Trophoblast cell (in vitro differentiated cells and primary cell): ENCODE measurements around the gene RAB3C.

Experiments
- DNase-seq, 2 donors: peaks; one replicate each; pipeline ENCODE4 v3.0.0-alpha.2; 2016
- H2AFZ ChIP-seq: 2 replicates; pipeline ENCODE4 v1.6.1; 2013; ENCODE audit warnings: low read length, moderate library complexity, mild to moderate bottlenecking; ENCODE audit not compliant: insufficient read depth, poor library complexity
- H2AK5ac ChIP-seq: 2 replicates; pipeline ENCODE4 v1.6.1; 2013; ENCODE audit warnings: mild to moderate bottlenecking, low read length
- H2BK120ac ChIP-seq: 2 replicates; pipeline ENCODE4 v1.6.1; 2013; ENCODE audit warnings: low read length, mild to moderate bottlenecking, moderate library complexity; ENCODE audit not compliant: insufficient read depth, poor library complexity
- H2BK12ac ChIP-seq: 2 replicates; pipeline ENCODE4 v1.6.1; 2013; ENCODE audit warnings: mild to moderate bottlenecking, low read length, moderate library complexity
- H2BK5ac ChIP-seq: 2 replicates; pipeline ENCODE4 v1.6.1; 2013; ENCODE audit warnings: low read length, low read depth, moderate library complexity, mild to moderate bottlenecking; ENCODE audit not compliant: poor library complexity
- H3K14ac ChIP-seq: 2 replicates; pipeline ENCODE4 v1.6.1; 2013; ENCODE audit warnings: mild to moderate bottlenecking, low read length
- H3K18ac ChIP-seq: 2 replicates; pipeline ENCODE4 v1.6.1; 2013; ENCODE audit warnings: mild to moderate bottlenecking, low read length
- H3K23ac ChIP-seq: 2 replicates; pipeline ENCODE4 v1.6.1; 2013; ENCODE audit warnings: low read length
- H3K27ac ChIP-seq: 2 replicates; pipeline ENCODE4 v1.5.1; 2013; ENCODE audit warnings: low read depth, mild to moderate bottlenecking, inconsistent platforms, low read length, moderate library complexity
- H3K27me3 ChIP-seq: 2 replicates; pipeline ENCODE4 v1.6.1; 2013; ENCODE audit warnings: inconsistent platforms, mild to moderate bottlenecking, low read length, moderate library complexity; ENCODE audit not compliant: insufficient read depth
- H3K36me3 ChIP-seq, 2 experiments: 1 replicate in 1 of 2; 2 replicates in 1 of 2; pipeline ENCODE4 v1.6.1; 2013; ENCODE audit warnings: low read length in 2 of 2, mild to moderate bottlenecking in 2 of 2, moderate library complexity in 1 of 2; ENCODE audit not compliant: insufficient read depth in 2 of 2, control insufficient read depth in 1 of 2
- H3K4ac ChIP-seq: 2 replicates; pipeline ENCODE4 v1.6.1; 2013; ENCODE audit warnings: low read depth, mild to moderate bottlenecking, low read length, moderate library complexity
- H3K4me1 ChIP-seq, 2 experiments: 1 replicate in 1 of 2; 2 replicates in 1 of 2; pipeline ENCODE4 v1.6.1; 2013; ENCODE audit warnings: low read length in 2 of 2, mild to moderate bottlenecking in 2 of 2, moderate library complexity in 1 of 2; ENCODE audit not compliant: insufficient read depth in 2 of 2, control insufficient read depth in 1 of 2
- H3K4me2 ChIP-seq: 2 replicates; pipeline ENCODE4 v1.6.1; 2013; ENCODE audit warnings: inconsistent platforms, mild to moderate bottlenecking, low read length, moderate library complexity
- H3K4me3 ChIP-seq: 2 replicates; pipeline ENCODE4 v1.5.1; 2013; ENCODE audit warnings: mild to moderate bottlenecking, low read depth, low read length, inconsistent platforms
- H3K79me1 ChIP-seq: one replicate; pipeline ENCODE4 v1.6.1; 2013; ENCODE audit warnings: low read length
- H3K79me2 ChIP-seq: 2 replicates; pipeline ENCODE4 v1.6.1; 2013; ENCODE audit warnings: low read length, mild to moderate bottlenecking; ENCODE audit not compliant: control insufficient read depth, insufficient read depth, poor library complexity
- H3K9ac ChIP-seq: 2 replicates; pipeline ENCODE4 v1.6.1; 2013; ENCODE audit warnings: mild to moderate bottlenecking, low read length
- H3K9me3 ChIP-seq: 2 replicates; pipeline ENCODE4 v1.6.1; 2013; ENCODE audit warnings: low read depth, mild to moderate bottlenecking, control low read depth, inconsistent platforms, low read length; ENCODE audit not compliant: insufficient read depth
- H4K12ac ChIP-seq: 2 replicates; pipeline ENCODE4 v1.6.1; 2013; ENCODE audit warnings: low read depth, mild to moderate bottlenecking, low read length, moderate library complexity
- H4K8ac ChIP-seq: 2 replicates; pipeline ENCODE4 v1.6.1; 2013; ENCODE audit warnings: low read depth, mild to moderate bottlenecking, low read length, moderate library complexity
- H4K91ac ChIP-seq: one replicate; pipeline ENCODE4 v1.6.1; 2013; ENCODE audit warnings: low read depth, mild to moderate bottlenecking, low read length, moderate library complexity
- WGBS: extraction: QIAGEN DNeasy Blood & Tissue Kit; methylation state at CpG from one replicate; pipeline ENCODE4 v1.1.7; 2013; ENCODE audit warnings: missing lambda C conversion rate; ENCODE audit not compliant: insufficient read length, insufficient coverage; ENCODE audit errors: extremely low coverage; 5-methylcytosine and 5-hydroxymethylcytosine counted together

The RAB3C gene

GRCh38 chr5:58818465-58818864 is 235.6 kb downstream of the RAB3C start:
- no peak overlapping the region for H2AK5ac ChIP-seq
- no peaks in the 10 kb centered on the region for H3K79me1 ChIP-seq
- H3K27me3 ChIP-seq: no peaks in the 10 kb centered on the region
- H3K4me3 ChIP-seq: no peak overlapping the region
- WGBS: no CpG with 5 or more reads among the region's 1 CpG
- no peak overlapping the region for H2BK120ac ChIP-seq
- H3K14ac ChIP-seq: no peak overlapping the region
- H4K12ac ChIP-seq: no peak overlapping the region
- H4K8ac ChIP-seq: no peak overlapping the region
- no peak overlapping the region for H3K4ac ChIP-seq
- H3K9me3 ChIP-seq: no peaks in the 10 kb centered on the region
- H3K4me1 ChIP-seq: no peaks in the 10 kb centered on the region
- no peak overlapping the region for H3K27ac ChIP-seq
- no peaks in the 10 kb centered on the region for H3K79me2 ChIP-seq
- DNase-seq: no peak
- H2AFZ ChIP-seq: no peak overlapping the region
- H2BK12ac ChIP-seq: no peak overlapping the region
- H3K4me2 ChIP-seq: no peak overlapping the region
- no peak overlapping the region for H3K23ac ChIP-seq
- H2BK5ac ChIP-seq: no peak overlapping the region
- no peak overlapping the region for H3K18ac ChIP-seq
- H4K91ac ChIP-seq: no peak overlapping the region
- H3K9ac ChIP-seq: no peak overlapping the region
- H3K36me3 ChIP-seq: no peaks in the 10 kb centered on the region

- Histone ChIP-seq H2AK5ac (no peak overlapping the region), H3K27me3 (no peaks in the 10 kb centered on the region), H3K9me3 (no peaks in the 10 kb centered on the region), H3K9ac (no peak overlapping the region), H4K12ac (no peak overlapping the region), H3K4me2 (no peak overlapping the region), H3K27ac (no peak overlapping the region), H2BK12ac (no peak overlapping the region), H4K8ac (no peak overlapping the region), H2BK120ac (no peak overlapping the region), H3K79me1 (no peaks in the 10 kb centered on the region), H3K4me3 (no peak overlapping the region), H3K4ac (no peak overlapping the region), H3K36me3 (no peaks in the 10 kb centered on the region), H3K4me1 (no peaks in the 10 kb centered on the region), H4K91ac (no peak overlapping the region), H2AFZ (no peak overlapping the region), H3K23ac (no peak overlapping the region), H3K14ac (no peak overlapping the region), H2BK5ac (no peak overlapping the region), H3K18ac (no peak overlapping the region), H3K79me2 (no peaks in the 10 kb centered on the region)
- no CpG with 5 or more reads among the region's 2 CpGs for WGBS
- DNase-seq: peak in 1 of 2 donors; percentile 73
These were observed 242.6 kb downstream of the RAB3C start for GRCh38 chr5:58825441-58825840.

- WGBS: no CpG with 5 or more reads among the region's 3 CpGs
- Histone ChIP-seq H3K4me3 (no peak overlapping the region), H2BK120ac (no peak overlapping the region), H3K14ac (no peak overlapping the region), H4K12ac (no peak overlapping the region), H3K18ac (no peak overlapping the region), H3K4ac (no peak overlapping the region), H4K8ac (no peak overlapping the region), H3K27me3 (no peaks in the 10 kb centered on the region), H3K79me2 (no peaks in the 10 kb centered on the region), H3K9ac (no peak overlapping the region), H3K27ac (no peak overlapping the region), H3K23ac (no peak overlapping the region), H3K9me3 (no peaks in the 10 kb centered on the region), H2BK12ac (no peak overlapping the region), H3K4me1 (no peaks in the 10 kb centered on the region), H3K79me1 (no peaks in the 10 kb centered on the region), H4K91ac (no peak overlapping the region), H3K4me2 (no peak overlapping the region), H3K36me3 (no peaks in the 10 kb centered on the region), H2BK5ac (no peak overlapping the region), H2AFZ (no peak overlapping the region), H2AK5ac (no peak overlapping the region)
- DNase-seq: no peak
These were observed 243.0 kb downstream of the RAB3C start for GRCh38 chr5:58825899-58826298.

DNA sequence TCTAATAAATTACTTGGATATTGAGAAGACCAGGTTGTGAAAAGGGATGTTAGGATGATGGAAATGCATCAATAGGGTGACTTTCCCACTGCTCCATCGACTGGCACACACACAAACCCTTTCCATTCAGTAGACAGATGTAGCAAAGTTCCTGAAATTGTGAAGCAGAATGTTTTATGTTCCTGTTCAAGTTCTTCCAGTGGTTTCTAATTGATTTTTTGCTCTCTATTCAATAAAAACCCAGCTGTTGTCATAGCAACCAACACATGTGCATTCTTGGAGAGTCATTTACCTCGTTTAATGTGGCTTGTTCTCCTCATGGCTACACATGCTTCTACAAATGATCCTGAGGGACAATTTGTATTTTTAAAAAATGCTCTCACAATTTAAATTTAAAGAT is 244.6 kb downstream of the RAB3C start:
- H3K79me1 ChIP-seq: no peaks in the 10 kb centered on the region
- no peak overlapping the region for H3K4ac ChIP-seq
- DNase-seq: no peak
- no peak overlapping the region for H3K9ac ChIP-seq
- no peak overlapping the region for H3K18ac ChIP-seq
- H4K8ac ChIP-seq: no peak overlapping the region
- H3K4me2 ChIP-seq: no peak overlapping the region
- no peaks in the 10 kb centered on the region for H3K4me1 ChIP-seq
- H3K4me3 ChIP-seq: no peak overlapping the region
- H3K23ac ChIP-seq: no peak overlapping the region
- no peaks in the 10 kb centered on the region for H3K36me3 ChIP-seq
- H4K91ac ChIP-seq: no peak overlapping the region
- no peak overlapping the region for H4K12ac ChIP-seq
- H2BK120ac ChIP-seq: no peak overlapping the region
- H3K79me2 ChIP-seq: no peaks in the 10 kb centered on the region
- H3K14ac ChIP-seq: no peak overlapping the region
- H2AFZ ChIP-seq: no peak overlapping the region
- no peaks in the 10 kb centered on the region for H3K27me3 ChIP-seq
- H2AK5ac ChIP-seq: no peak overlapping the region
- no CpG with 5 or more reads among the region's 2 CpGs for WGBS
- H3K27ac ChIP-seq: no peak overlapping the region
- no peak overlapping the region for H2BK5ac ChIP-seq
- no peak overlapping the region for H2BK12ac ChIP-seq
- H3K9me3 ChIP-seq: no peaks in the 10 kb centered on the region
